Measurements from ENCODE around the gene PAXX. TPM values are rescaled to one million over a fixed set of nuclear protein-coding genes. Genes with fewer than 3 reads are reported as not detected.

PAXX gene
- total RNA-seq, 4 donors from 2014 or later: 5.1 to 30.6 (median 26.9) TPM

DNA sequence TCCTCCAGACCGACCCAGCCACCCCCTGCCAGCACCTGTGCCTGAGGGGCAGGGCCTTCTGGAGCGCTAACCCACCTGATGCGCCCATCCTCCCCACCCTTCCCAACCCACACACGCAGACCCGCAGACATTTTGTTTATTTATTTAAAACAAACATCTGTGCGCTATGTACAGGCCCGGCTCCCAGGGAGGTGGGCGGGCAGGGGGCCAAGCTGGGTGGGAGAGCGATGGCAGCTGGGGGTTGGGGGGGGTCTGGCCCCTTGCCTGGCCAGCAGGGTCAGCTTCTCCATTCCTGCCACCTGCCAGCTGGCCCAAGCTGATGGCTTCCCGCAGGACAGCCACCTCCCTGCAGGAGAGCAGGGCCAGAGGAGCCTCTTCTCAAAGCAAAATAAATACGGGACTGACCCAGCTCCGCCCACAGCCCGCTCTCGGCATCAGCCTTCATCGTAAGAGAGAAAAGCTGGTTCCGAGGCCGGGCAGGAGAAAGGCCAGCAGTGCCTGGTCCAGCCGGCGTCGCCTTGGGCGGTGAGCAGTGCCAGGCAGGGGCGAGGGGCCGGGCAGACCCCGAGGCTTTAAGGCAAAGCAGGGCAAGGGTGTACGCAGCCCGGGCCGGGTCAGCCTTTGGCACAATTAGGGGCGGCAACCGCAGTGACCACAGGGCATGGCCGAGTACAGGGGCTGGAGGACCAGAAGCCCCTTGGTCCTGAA, 15.0 kb downstream of the PAXX start:
- TF ChIP-seq, protein P1, sequence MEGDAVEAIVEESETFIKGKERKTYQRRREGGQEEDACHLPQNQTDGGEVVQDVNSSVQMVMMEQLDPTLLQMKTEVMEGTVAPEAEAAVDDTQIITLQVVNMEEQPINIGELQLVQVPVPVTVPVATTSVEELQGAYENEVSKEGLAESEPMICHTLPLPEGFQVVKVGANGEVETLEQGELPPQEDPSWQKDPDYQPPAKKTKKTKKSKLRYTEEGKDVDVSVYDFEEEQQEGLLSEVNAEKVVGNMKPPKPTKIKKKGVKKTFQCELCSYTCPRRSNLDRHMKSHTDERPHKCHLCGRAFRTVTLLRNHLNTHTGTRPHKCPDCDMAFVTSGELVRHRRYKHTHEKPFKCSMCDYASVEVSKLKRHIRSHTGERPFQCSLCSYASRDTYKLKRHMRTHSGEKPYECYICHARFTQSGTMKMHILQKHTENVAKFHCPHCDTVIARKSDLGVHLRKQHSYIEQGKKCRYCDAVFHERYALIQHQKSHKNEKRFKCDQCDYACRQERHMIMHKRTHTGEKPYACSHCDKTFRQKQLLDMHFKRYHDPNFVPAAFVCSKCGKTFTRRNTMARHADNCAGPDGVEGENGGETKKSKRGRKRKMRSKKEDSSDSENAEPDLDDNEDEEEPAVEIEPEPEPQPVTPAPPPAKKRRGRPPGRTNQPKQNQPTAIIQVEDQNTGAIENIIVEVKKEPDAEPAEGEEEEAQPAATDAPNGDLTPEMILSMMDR (IDR thresholded peaks at IDR 0.05; ENCODE audit: low read depth): no peak

DNA sequence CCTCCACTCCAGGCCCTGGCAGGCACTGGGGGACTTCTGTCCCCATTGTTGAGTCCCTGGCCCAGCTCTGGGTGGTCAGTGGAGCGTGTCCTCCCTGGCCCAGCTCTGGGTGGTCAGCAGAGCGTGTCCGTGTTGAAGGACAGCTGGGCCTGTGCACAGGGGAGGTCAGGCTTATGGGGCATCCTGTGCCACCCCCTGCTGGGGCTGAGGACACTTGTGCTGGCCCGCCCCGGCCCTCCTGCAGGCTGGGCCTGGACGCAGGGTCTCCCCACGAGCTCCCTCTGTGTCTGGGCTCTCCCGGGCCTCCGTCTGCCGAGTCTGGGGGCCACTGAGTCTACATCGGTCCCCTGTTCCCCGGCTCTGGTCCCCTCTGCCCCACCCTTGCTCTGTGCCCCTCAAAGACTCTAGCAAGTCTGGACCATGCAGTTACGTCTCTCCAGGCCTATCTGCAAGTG, 15.6 kb downstream of the PAXX start:
- TF ChIP-seq, protein P1 (IDR thresholded peaks at IDR 0.05; ENCODE audit: low read depth): no peak

DNA sequence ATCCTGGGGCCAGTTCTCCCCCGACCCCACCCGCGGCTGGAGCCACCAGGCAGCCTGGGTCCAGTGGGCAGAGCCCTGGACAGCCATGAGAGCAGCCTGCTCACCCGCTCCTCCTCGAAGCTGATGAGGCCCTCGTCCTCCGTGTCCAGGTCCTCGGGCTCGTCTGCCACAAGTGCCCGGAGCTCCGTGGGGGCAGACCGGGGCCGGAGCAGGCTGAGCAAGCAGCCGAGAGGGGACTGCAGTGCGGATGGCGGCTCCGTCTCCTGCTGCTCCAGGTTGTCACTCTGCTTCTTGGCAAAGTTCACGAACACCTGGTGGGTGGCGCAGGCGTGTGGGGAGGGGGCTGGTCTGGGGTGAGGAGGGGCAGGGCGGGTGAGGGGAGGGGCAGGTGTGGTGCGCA, 16.1 kb downstream of the PAXX start:
- TF ChIP-seq, protein P1 (IDR thresholded peaks at IDR 0.05; ENCODE audit: low read depth): no peak

DNA sequence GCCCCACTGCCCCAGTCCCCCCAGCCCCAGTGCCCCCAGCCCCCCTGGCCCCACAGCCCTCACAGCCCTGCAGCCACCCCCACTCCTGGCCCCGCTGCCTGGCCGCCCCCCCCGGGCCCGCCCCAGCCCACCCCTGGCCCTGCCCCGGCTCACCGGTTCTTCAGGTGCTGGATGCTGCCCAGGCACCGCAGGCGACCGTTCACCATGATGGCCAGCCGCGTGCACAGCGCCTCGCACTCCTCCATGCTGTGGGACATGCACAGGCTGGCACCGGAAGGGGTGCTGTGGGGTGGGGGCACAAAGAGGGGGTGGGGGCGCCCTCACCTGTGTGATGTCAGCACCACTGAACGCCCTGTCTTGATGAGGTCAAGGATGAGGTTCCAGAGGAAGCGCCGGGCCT, 17.0 kb downstream of the PAXX start:
- TF ChIP-seq, protein P1 (IDR thresholded peaks at IDR 0.05; ENCODE audit: low read depth): no peak

DNA sequence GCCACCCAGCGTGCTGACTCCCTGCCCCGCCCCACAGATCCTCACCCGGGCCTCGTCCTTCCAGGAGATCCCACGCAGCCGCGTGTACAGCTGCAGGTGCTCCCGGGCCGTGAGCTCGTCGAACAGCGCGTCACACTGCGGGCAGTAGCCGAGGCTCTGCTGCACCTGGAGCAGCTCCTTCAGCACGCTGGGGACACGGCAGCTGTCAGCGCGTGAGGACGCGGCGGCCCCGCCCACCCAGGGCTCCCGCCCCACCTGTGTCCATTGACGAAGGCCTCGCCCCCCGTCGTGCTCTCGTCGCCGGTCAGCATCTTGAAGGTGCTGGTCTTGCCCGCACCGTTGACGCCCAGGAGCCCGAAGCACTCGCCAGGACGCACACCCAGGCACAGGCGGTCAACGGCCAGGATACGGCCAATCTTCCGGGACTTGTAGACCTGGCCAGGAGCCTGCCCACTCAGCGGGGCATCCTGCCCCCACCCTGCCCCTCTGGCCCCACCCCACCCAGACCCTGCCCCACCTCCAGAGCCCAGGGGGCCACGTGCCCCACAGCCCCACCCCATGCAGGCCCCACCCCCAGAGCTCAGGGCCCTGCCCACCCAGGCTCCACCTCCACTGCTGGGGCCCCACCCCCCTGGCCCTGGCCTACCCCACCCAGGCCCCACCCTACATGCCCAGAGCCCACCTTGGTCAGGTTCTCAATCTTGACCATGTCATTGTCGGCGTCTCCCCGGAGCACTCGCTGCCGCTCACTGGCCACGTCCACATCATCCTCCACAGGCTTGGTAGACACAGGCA, 17.9 kb downstream of the PAXX start:
- TF ChIP-seq, protein P1 (IDR thresholded peaks at IDR 0.05; ENCODE audit: low read depth): no peak

DNA sequence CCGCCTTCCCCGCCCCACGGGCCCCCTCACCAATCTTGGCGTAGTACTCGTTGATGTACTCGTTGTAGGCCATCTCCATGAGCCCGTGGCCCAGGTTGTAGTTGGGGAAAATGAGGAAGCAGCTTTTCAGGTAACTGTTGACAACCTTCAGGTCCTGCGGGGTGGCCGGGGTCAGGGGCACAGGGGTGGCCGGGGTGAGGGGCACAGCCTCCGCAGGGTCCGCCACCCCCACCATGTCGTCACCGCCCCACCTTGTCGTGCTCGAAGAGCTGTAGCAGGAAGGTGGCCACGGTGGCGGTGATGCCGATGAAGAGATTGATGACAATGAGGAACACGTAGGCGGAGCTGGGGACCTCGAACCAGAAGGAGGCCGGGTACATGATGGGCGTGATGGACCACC, 18.9 kb downstream of the PAXX start:
- TF ChIP-seq, protein P1 (IDR thresholded peaks at IDR 0.05; ENCODE audit: low read depth): no peak

DNA sequence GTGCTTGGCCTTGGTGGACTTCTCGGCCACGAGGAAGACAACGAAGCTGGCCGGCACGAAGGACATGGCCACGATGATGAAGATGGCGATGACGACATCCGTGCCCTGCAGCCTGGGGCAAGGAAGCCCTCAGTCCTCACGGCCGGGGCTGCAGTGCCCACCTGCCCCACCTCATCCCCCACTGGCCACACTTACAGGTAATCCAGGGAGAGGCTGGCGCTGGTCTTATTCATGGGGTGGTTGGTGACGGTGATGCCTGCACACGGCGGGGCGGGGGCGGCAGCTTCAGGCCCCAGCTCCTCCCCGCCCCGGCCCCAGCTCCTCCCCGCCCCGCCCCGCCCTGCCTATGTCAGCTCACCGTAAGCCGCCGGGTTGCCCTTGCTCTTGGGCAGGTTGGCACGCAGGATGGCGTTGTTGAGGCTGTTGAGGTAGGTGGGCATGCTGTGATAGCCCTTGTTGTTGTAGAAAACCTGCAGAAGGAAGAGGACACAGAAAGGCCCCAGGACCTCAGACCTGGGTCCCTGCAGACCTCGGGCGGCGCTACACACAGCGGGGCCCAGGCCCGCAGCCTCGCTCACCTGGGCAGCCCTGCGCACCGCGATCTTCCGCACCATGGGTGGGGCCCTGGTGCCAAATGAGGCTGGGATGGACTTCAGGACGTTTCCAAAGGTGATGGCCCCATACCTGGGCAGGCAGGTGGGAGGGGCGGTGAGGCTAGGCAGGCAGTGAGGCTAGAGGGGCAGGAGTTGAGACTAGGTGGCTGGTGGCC, 19.9 kb downstream of the PAXX start:
- TF ChIP-seq, protein P1 (IDR thresholded peaks at IDR 0.05; ENCODE audit: low read depth): no peak

Data from subcutaneous adipose tissue (tissue), 4 donors.